DOHH2 (cell line): ENCODE results near the gene LOXL1.

Experiments used
- CTCF ChIP-seq: fragments of 200-600 bp; sonication (generic); IDR thresholded peaks from one replicate; pipeline ENCODE4 v1.5.1; 2014; ENCODE audit warnings: antibody characterized with exemption, mild to moderate bottlenecking, low read depth, low read length; ENCODE audit not compliant: poor library complexity, severe bottlenecking
- EZH2phosphoT487 ChIP-seq: fragments of 200-600 bp; sonication (generic); IDR thresholded peaks from 2 replicates; pipeline ENCODE4 v1.6.1; 2017; ENCODE audit warnings: borderline replicate concordance, mild to moderate bottlenecking, antibody characterized with exemption, low read length, moderate library complexity, mixed read lengths

- TF ChIP-seq EZH2phosphoT487 (no peak), CTCF (peak; percentile 87)
Measured at GRCh38 chr15:73897441-73898261, 28.6 kb upstream of the LOXL1 start.
